K562 (cell line): Measurements from ENCODE around the gene SPAG9. TPM values are rescaled to one million over a fixed set of nuclear protein-coding genes. Genes with fewer than 3 reads are reported as not detected.
A peak's percentile ranks its signal among the peaks of the same experiment; 100 is the strongest.

Experiments
- CBX3 ChIP-seq, 2 experiments: IDR thresholded peaks; 1 replicate in 1 of 2; 2 replicates in 1 of 2; pipeline ENCODE4 v1.6.1; 2012; ENCODE audit warnings: inconsistent platforms in 2 of 2, low read length in 2 of 2, borderline replicate concordance in 1 of 2, control low read depth in 1 of 2
- CGGBP1 ChIP-seq: fragments of 250-450 bp; sonication (Bioruptor Pico); IDR thresholded peaks from 2 replicates; pipeline ENCODE4 v1.9.0; 2021; ENCODE audit warnings: mild to moderate bottlenecking
- ETV1 ChIP-seq: fragments of 450-650 bp; conservative IDR thresholded peaks from 2 replicates; pipeline ENCODE4 v1.6.1; 2016; ENCODE audit warnings: missing genetic modification characterization, control low read depth, low read depth, missing compliant biosample characterization
- HIVEP1 ChIP-seq: fragments of 250-450 bp; sonication (Bioruptor Pico); IDR thresholded peaks from 2 replicates; pipeline ENCODE4 v1.4.0; 2020; ENCODE audit warnings: mild to moderate bottlenecking
- ILK ChIP-seq: fragments of 450-650 bp; IDR thresholded peaks from 2 replicates; pipeline ENCODE4 v1.6.1; 2016; ENCODE audit warnings: missing genetic modification characterization, low read depth, mild to moderate bottlenecking, missing compliant biosample characterization, moderate library complexity, borderline replicate concordance
- KDM5B ChIP-seq: fragments of 200-600 bp; sonication (generic); IDR thresholded peaks from 2 replicates; pipeline ENCODE4 v1.6.1; 2012; ENCODE audit warnings: low read depth, mild to moderate bottlenecking, moderate library complexity, low read length, control low read depth, inconsistent platforms; ENCODE audit not compliant: insufficient replicate concordance
- NCOA4 ChIP-seq: fragments of 450-650 bp; IDR thresholded peaks from 2 replicates; pipeline ENCODE4 v1.6.1; 2018; ENCODE audit warnings: mild to moderate bottlenecking; ENCODE audit not compliant: partially characterized antibody
- NFE2L1 ChIP-seq: fragments of 450-650 bp; IDR thresholded peaks from 2 replicates; pipeline ENCODE4 v1.6.1; 2016; ENCODE audit warnings: missing genetic modification characterization, low read depth, mild to moderate bottlenecking, missing compliant biosample characterization, moderate library complexity, borderline replicate concordance
- PATZ1 ChIP-seq: fragments of 250-450 bp; sonication (Bioruptor Pico); IDR thresholded peaks from 2 replicates; pipeline ENCODE4 v1.5.0; 2020; ENCODE audit warnings: mild to moderate bottlenecking, borderline replicate concordance
- PHF8 ChIP-seq: fragments of 200-600 bp; sonication (generic); IDR thresholded peaks from 2 replicates; pipeline ENCODE4 v1.6.1; 2012; ENCODE audit warnings: mixed run types, mild to moderate bottlenecking, inconsistent platforms, low read length, moderate library complexity, borderline replicate concordance
- SMARCE1 ChIP-seq: fragments of 450-650 bp; IDR thresholded peaks from 2 replicates; pipeline ENCODE4 v1.7.1; 2016; ENCODE audit warnings: mild to moderate bottlenecking
- SRSF1 ChIP-seq: fragments of 200-400 bp; formaldehyde crosslinking; IDR thresholded peaks from 2 replicates; pipeline ENCODE4 v1.6.1; 2017; ENCODE audit warnings: mild to moderate bottlenecking, low read depth, low read length, moderate library complexity
- THRAP3 ChIP-seq: fragments of 450-650 bp; IDR thresholded peaks from 2 replicates; pipeline ENCODE4 v1.6.1; 2016; ENCODE audit warnings: mild to moderate bottlenecking, inconsistent platforms, borderline replicate concordance
- USF1 ChIP-seq: sonication (generic); formaldehyde crosslinking; IDR thresholded peaks from 2 replicates; pipeline ENCODE4 v1.9.0; 2022; ENCODE audit warnings: mild to moderate bottlenecking, missing genetic modification reagents
- ZNF318 ChIP-seq, 2 experiments: fragments of 450-650 bp; IDR thresholded peaks; 2 replicates each; pipeline ENCODE4 v1.6.1; 2016; ENCODE audit warnings: mild to moderate bottlenecking in 2 of 2, borderline replicate concordance in 1 of 2, low read depth in 1 of 2, moderate library complexity in 1 of 2
- ZNF707 ChIP-seq: fragments of 250-450 bp; sonication (Bioruptor Pico); conservative IDR thresholded peaks from 2 replicates; pipeline ENCODE4 v1.8.0; 2022; ENCODE audit warnings: inconsistent platforms, mild to moderate bottlenecking, moderate library complexity
- polyA plus RNA-seq, 8 experiments: library from polyadenylated mRNA; depleted of rRNA in 4 of 8; stranded (reverse) in 5 of 8; unstranded in 3 of 8; fragments of >200 nt; fragmentation: Nextera tagmentation in 2 of 8; fragmentation: Illumina TruSeq in 1 of 8; extraction: Ambion mirVana in 2 of 8; extraction: Trizol in 1 of 8; gene quantifications; 2 replicates each; pipeline versions ENCODE4 v1.2.1 to v1.2.3, GENCODE V29; 2011 to 2014; ENCODE audit warnings: inconsistent platforms in 1 of 8, missing spikeins in 1 of 8
- total RNA-seq, 7 experiments: library from RNA; depleted of rRNA in 6 of 7; stranded (reverse); fragments of >200 nt in 6 of 7; fragmentation: Illumina TruSeq in 2 of 7; extraction: Trizol in 2 of 7; gene quantifications; 2 replicates each; pipeline versions ENCODE4 v1.2.1 to v1.2.3, GENCODE V29; 2011 to 2021; ENCODE audit warnings: low replicate concordance in 1 of 7

SPAG9 gene
- total and polyA plus RNA-seq, 9 of the 15 experiments (the other 6 are each of a cell fraction or from before 2014, with no cell fraction given): 12.2 to 99.2 (median 58.2) TPM

GRCh38 chr17:51165680-51166197, 45.1 kb upstream of the SPAG9 start (continued):
- TF ChIP-seq NCOA4 (peak; percentile 25), ETV1 (tag) (peak; percentile 72), SMARCE1 (peak; percentile 77), SRSF1 (no peak), NFE2L1 (no peak), HIVEP1 (CRISPR knock-in tag) (no peak), ZNF707 (CRISPR knock-in tag) (no peak), USF1 (CRISPR knock-in tag) (no peak), PATZ1 (no peak), KDM5B (peak; percentile 11), PHF8 (peak; percentile 31; the same call in 1 of the 2 replicates), ILK (tag) (no peak), THRAP3 (peak; percentile 87; the same call in 1 of the 2 replicates), ZNF318 (IDR thresholded peaks at IDR 0.05; ENCODE audit: borderline replicate concordance in 1 of 2, low read depth in 1 of 2) (no peak), CBX3 (IDR thresholded peaks at IDR 0.05; ENCODE audit: borderline replicate concordance in 1 of 2, low read length in 2 of 2) (no peak), CGGBP1 (no peak)
